Measurements from ENCODE around the gene IP6K3.
A peak's percentile ranks its signal among the peaks of the same experiment; 100 is the strongest.

The IP6K3 gene

DNA sequence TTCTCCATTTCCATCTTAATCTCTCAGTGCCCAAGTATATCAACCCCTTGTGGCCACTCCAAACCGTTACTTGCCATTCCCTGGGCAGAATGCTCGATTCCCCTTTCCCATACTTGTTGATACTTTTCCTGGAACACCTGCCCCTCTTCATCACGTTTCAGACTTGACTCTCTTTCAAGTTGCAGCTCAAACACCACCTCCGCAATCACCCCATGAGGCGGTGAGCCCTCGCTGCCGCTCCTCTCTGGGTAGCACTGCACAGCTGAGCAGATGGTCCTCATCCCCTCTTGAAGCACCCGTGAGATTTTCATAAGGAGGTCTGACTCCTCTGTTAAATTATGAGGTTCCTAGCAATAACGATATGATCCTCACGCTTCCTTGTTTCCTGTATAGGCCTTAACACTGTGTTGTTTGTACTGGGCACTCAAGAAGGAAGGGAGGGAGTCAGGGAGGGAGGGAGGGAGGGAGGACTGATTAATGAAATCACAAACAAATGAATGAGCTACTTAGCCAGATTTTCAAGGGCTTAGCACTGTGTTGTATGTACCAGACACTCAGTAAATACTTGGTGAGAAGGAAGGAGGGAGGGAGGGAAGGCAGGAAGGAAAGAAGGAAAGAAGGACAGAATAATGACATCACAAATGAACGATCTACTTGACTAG, 27.2 kb downstream of the IP6K3 start:
- no peak for DNase-seq

DNA sequence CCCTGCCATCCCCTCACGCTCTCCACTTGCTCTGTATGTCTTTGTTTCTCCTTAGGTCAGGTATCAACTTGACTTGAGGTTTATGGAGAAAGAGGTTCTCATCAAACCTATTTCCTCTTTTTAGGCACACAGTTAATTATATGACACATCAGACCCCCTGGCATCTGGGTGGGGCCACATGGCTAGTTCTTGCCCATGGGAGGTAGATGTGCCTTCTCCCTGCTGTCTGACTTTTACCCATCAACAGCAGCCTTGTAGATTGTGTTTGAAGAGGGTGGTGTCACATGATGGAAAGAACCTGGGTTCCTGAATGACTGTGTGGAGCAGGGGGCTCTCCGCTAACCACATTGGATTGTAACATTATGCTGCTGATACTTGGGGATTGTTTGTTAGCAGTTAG, 28.0 kb downstream of the IP6K3 start:
- no peak for DNase-seq

DNA sequence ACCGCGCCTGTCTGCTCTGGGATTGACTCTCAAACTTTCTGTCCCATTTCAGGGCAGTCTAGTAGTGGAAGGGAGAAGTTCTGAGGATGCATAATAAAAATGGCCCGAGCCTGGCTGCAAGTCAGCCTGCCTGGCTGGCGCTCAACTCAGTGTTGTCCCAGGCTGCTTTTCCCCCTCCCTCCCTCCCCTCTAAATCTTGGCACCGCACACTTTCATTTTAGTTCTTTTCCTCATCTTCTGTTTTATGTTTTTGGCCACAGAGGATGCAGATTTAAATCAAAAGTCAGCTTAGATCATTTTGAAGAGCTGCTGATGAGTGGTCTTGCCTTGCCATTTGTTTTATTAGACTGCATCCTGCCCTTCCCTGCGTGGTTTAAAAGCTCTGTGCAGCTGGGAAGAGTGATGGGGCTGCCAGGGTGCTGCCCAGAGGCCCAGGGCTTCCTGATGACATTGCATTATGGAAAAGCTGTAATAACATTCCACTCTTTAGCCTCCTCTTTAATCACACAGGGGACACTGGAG, 28.7 kb downstream of the IP6K3 start:
- no peak for DNase-seq

DNA sequence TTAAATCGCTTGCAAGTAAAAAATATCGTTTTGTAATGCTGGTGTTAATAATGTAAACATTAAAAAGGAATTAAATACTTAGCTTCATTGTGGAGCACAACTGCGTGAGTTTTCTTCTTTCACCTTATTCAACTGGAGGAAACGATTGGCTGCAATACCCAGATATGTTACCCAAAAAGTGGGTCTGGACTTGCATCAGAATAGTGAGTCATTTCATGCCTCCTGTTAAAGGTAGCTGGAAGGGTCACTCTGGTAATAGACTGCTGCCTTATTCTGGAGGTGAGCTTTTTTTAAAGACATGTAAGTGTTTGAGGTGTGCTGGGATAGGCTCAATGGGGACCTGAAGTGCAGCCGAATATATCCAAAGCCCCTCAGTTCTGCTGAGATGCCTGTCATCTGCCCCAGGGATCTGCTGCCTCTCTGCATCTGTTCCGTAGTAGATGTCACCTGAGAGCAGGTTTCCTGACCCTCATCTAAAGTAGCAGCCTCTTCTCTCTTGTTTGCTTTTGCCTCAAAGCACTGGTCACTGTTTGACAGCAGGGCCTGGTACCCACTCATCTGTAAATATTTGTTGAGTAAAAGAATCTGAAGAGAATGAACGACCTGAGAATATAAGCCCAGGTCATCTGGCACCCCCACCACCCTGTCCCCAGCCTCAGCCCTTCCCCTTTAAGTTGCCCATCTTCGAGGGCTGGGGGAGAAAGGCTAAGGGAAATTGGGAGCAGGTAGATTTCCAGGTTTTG, 29.6 kb downstream of the IP6K3 start:
- DNase-seq, result no peak

DNA sequence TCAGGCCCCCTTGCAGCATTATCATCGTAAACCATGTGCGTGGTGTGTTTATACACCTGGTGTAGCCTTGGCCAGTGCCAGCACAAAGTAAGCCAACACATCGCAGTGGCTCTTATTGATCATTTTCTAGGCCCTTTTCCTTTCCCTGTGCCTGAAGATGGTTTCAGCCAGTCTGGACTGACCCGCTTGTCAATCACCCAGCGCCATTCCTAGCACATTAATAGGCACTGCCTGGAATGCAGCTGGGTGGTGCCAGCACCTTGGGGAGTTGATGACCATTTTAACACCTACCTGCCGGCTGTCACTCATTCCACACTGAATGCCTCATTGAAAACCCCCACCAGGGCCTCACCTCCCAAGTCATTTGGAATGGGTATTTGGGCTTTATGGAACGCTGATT, 30.3 kb downstream of the IP6K3 start:
- no peak for DNase-seq

DNA sequence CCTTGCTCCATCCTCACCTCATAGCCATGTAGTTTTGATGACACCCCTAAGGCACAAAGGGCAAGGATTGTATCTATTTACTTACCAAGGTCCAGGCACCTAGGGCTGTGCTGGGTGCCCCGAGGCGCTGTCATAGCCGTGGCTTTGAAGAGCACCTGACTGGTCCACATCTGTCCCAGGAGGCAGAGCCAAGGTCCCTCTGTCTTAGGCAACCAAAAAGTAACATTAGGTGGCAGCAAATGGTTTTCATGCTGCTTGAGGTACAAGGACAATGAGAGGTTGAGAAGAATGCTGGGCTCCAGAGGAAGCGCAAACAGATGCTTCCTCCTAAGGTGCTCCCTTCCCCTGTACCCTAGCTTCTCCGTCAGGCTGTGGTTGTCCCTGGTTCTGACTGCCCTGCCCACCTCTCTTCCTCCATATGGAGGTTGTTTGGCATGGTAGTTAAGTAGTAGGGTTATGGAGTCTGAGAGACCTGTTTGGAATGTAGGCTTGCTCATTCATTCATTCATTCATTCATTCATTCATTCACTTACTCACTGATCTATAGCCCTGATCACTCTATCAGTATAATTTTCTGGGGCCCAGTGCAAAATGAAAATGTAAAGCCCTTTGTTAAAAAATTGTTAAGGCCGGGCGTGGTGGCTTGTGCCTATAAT, 32.2 kb downstream of the IP6K3 start:
- no peak for DNase-seq

DNA sequence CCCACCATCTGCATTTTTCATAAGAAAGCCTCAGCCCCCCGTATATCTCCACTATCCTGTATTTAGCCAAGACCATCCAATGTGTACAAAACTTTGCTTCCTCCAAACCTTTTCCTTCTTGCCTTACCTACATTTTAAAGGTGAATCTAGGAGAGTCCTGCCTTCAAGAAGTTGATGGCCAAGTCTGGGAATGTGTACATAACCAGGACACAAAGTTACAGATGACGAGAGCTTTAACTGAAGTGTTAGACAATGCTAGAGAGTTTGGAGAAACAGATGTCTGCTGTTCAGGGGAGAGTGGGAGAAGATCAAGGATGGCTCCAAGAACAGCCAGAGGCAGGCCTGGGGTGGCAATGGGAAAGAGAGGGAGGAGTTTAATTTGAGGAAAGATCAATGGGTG, 32.9 kb downstream of the IP6K3 start:
- no peak for DNase-seq

DNA sequence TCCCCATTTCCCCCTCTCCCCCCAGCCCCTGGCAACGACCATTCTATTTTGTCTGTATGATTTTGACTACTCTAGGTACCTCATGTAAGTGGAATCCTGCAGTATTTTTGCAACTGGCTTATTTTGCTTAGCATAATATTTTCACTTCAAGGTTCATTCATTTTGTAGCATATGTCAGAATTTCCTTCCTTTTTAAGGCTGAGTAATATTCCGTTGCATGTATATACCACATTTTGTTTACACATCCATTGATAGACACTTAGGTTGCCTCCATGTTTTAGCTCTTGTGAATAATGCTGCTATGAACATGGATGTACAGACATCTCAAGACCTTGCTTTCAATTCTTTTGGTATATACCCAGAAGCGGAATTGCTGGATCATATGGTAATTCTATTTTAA, 33.8 kb downstream of the IP6K3 start:
- DNase-seq, result no peak

DNA sequence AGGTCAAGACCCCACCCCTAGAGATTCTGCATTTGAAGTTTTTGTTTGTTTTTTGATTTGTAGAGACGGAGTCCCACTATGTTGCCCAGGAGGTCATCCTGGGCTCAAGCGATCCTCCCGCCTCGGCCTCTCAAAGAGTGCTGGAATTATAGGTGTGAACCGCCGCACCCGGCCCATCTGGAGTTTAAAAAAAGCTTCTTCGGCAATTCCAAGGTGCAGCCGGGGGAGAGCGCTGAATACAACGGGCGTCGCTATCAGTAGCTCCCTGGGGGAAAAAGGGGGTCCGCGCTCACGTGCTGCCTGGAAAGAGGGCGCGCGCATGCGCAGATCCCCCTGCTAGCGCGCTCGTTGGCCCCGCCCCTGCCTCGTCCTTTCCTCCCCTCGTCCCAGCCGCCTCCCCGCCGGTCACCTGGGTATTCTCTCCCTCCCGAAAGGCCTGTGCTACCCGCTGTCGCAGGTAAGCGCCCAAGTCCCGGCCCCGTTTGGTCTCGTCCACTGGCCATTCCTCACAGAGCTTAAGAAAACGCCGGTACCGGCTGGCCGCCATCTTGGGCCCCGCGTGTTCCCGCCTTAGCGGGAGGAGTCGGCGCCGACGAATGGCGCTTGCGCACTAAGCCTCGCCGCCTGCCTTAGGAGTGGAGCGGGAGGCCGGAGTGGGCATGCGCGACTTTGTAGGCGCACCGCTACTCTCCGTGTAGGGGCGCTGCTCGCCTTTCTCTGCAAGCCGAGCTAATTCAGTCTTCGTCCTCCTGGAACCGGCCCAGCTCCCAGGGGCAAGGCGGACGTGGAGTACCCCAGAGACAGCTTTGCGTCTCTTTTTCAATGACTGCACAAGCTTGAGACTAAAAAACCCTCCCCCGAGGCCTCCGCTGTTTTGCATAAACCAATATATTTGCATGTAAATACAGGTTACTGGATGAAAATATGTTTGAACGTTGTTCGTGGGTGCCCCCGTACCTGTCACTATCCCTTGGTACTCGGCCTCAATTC, 35.3 kb downstream of the IP6K3 start, which contains the start of gene UQCC2:
UQCC2 (minus strand) TSS at position 561 of the 990 bp plus-strand sequence; CDS start at position 547, 14 bp downstream.
- peak; percentile 96 to 97 for DNase-seq

DNA sequence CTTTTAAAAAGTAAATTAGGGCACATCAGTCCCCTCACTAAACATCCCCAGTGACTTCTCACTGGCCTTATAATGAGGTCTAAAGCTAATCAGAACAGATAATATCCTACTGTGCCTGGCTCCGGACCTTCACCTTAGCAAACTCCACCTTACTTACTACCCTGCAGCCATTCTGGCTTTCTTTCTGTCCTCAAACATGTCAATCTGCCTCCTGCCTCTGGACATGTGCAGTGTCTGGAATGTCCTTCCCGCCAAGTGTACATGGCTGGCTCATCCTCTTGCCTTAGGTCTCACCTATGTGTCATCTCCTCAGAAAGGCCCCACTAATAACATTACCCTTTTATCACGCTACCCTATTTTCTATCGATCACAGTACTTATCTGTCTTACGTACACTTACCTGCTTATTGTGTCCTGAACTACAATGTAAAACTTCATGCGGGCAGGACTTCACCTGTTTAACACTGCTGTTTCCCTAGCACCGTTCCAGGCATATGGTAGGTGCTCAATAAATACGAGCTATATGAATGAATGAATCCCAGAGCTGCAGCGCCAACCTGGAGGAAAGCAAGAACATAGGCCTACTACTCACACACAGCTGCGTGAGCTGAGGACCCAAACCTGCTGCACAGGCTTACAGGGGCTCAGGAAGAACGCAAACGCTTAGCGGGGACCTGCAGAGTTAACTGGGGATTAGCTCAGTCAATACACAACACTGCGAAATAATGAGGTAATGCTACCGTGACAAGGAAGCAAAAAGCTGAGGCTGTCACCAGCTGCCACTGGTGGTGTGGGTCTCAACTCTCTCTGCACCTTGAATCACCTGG, 36.2 kb downstream of the IP6K3 start:
- no peak for DNase-seq

DNA sequence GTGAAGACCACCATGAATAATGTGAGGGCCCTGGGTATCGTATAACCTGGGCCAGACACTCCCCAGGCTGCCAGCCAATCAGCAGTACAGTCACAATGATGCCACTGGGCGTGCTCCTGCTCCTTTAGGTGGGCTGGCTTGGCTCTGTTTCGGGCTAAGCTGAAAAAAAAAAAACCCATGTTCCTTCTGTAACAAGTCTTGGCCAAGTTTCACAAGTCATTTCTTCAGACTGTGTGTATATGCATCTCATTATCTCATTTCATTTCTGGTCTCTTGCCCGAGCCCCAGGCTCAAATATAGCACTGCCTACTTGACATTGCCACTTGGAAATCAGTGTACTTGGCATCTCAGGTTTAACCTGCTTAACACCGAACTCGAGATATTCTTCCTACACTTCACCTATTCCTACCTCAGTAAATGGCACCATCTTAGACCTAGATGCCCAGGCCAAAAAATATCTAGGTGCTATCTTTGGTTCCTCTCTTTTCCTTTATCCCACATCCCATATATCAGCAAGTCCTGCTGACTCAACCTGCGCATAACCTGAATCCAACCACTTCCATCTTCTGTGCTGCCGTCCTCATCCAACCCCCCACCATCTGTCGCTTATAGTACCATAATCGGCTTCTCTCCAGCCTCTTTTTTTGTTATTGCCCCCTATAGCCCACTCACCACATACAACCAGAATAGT, 37.0 kb downstream of the IP6K3 start:
- DNase-seq, result no peak

DNA sequence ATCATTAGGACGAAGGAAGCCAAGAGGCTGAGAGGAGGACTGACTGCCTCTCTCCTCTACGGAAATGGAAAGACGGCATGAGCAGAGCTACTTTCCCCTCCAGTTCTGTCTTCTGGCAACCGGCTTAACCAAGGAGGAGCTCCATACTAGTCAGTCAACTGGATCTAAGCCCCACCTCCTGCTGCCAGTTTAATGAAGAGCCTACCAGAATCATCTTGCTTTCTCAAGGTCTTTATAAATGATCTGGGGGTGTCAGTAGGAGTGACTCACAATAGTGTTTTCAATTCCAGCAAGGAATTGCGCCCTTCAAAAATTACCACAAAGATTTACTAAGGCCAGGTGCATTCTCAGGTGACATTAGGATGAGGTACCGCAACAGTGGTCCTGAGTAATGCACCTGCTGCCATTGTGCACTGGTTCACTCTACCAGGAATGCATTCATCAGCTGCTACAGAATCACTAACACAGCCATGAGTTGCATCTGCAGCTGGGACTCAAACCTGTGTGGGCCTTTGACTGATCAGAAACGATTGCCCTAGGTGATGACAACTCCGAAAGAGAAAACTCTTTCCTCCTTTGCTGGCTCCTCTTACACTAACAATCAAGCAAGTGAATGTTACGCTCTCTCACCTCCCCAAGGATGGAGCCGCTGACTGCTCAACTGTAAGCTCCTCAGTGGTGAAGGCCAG, 38.0 kb downstream of the IP6K3 start:
- no peak for DNase-seq

DNA sequence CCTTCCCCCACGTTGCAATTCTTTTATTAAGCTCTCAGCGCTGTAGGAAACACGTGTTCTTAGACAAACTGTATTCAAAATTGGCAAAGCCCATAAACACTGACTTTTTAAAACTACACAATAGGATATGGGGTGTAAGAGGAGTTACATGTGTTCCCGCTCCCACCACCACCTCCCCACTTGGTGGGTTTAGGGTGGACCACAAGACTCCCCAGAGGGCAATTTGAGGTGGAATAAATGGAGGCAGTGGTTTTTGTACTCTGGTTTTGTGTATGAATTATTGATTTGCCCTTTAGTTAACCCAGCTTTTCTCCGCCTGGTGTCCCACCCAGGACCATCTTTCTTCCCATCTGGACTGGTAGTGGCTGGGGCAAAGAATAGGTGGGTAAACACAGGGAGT, 38.9 kb downstream of the IP6K3 start:
- DNase-seq, result no peak

DNA sequence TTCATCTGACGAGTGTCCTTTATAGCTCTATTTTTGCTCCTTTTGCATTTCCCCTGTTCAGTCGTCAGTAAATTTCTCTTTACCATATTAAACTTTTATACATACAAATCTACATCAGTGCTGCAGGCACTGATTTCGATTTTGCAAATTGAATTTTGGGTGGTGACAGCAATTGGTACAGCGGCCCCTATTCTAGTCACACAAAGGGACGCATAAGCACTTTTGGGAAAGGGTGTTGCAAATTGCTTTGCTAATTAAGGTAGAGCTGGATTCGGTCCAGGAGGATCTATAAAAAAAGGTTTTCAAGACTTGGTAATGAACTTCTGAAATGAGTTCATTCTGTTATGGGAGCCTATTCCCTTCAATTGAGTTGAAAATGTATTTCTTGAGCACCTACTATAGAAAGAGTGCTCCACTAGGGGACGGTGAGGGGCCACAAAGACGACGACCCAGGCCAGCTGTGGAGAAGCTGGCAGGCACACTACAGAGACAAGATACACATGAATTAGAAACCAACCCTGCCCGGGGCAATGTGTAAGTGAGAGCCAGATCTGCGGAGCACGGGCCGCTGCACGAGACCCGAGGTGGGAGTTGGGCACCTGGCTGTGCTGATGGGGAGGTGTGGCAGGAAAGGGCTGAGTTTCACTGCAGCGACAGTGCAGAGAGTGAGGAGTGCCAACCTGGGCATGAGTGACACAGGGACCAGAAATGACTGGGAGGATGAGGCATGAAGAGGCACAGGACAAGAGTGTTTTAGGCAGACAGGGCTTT, 40.6 kb downstream of the IP6K3 start:
- no peak for DNase-seq

DNA sequence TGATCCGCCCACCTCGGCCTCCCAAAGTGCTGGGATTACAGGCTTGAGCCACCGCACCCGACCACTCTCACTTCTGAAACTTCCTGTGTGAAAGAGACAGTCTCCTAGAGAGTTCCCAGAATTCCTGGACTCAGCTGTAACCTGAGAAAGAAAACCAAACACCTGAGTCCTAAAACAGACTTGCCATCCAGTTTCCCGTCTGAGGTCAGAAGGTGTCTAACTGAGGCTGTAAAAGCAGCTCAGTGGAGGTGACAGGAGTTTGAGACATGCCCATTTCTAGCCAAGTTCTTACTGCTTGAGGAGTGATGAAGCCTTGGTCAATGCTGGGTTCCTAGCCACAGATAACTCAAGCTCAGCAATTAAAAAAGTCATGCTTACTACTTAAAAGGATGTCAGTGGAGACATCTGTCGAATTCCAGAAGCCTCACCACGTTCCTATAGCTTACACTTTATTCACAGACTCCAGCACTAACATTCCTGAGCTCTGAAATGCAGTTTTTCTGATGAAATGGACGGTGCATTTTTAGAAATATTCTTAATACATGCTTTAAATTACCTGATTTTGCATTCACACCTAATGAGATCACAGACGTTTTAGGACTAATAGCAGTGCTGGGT, 41.3 kb downstream of the IP6K3 start:
- DNase-seq, result no peak

DNA sequence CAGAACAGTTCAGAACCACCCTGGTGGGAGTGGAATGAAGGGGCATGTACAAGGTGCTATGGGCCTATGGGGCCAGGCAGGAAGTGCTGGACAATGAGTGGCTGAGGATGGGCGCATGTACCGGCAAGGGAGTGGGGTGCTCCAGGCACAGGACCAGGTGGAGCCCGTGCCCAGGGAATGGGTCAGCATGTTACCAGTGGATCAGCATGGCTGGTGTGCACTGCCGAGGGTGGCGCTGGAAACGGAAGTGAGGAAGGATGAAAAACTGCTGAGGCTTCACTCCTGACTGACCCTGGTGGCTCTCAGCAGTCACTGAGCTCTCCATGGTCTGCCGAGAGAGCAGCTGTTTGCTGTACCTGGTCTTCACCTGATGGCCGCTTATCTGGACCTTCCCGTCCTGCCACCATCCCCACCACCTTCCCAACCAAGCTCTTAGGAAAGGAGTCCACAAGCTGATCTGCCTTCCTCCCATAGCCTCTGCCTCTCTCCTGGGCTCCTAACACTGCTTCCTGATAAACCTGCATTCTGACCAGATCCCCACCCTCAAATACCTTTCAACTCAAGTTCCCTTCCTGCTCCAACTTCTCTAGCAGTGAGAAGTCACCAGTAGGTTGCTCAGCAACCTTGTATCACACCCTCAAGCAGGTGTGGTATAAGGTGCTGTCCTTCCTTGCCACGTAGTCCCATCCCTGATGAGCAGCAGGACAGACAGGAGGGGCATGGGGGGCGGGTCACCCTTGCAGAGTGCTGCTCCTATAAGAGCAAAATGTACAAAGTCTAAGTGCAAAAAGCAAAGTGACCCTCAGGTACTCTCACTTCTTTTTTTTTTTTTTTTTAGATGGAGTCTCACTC, 42.3 kb downstream of the IP6K3 start:
- DNase-seq, result no peak

DNA sequence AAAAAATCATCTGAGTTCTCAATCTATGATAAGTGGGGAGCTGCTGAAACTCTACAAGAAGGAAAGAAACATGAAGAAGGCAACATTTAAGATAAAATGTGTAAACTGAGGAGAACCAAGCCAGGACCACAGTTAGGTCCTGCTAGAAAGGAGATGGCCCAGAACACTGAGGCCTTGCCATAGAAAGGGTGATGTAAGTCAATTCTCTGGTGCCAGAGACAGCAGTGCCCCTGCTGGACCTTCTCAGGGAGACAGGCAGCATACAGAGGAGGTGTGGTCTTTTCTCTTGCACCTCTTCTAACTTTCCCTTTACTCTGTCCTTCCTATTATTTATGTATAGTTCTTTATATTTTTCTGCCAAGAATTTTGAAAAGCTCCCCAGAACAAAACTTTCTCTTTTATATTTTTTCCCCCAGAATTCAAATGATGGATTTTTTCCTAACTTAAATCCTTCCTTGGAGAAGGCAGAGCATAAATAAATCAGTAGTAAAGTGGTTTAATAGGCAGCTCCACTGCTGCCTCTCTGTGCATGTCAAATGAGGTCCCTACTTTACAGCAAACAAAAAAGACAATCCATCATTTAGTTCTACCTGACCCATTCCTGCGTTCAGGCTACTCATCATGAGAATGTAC, 44.2 kb downstream of the IP6K3 start:
- DNase-seq, result peak in 1 of 2 experiments; percentile 8

Data from NCI-H1930 (cell line).